AG04450 (cell line): ENCODE measurements around the gene KANTR. TPM values are rescaled to one million over a fixed set of nuclear protein-coding genes. Genes with fewer than 3 reads are reported as not detected.

ENCODE experiments used
- CTCF ChIA-PET: fragments of 300-600, 350-600 bp; formaldehyde crosslinking; extraction: SDS; loops from one replicate; lab custom pipeline; 2022; ENCODE audit warnings: antibody characterized with exemption, inconsistent platforms; lab: Charles Lee
- POLR2A ChIA-PET: fragments of 350-600 bp; formaldehyde crosslinking; extraction: SDS; loops from one replicate; lab custom pipeline; 2021; ENCODE audit warnings: antibody characterized with exemption, inconsistent platforms; lab: Yijun Ruan, JAX
- DNase-seq: peaks from one replicate; pipeline ENCODE4 v3.0.0-alpha.2; 2011; ENCODE audit warnings: low read depth, low spot score
- H3K27ac ChIP-seq: one replicate; pipeline ENCODE4 v1.5.1; 2012; ENCODE audit warnings: low read depth, low read length, control low read depth
- H3K27me3 ChIP-seq: one replicate; pipeline ENCODE4 v1.6.0; 2012; ENCODE audit warnings: low read length; ENCODE audit not compliant: control insufficient read depth, insufficient read depth
- H3K4me3 ChIP-seq: 2 replicates; pipeline ENCODE4 v1.5.1; 2011; ENCODE audit warnings: mild to moderate bottlenecking, low read depth, low read length, control low read depth
- H3K9me3 ChIP-seq: 2 replicates; pipeline ENCODE4 v1.5.1; 2012; ENCODE audit warnings: low read length; ENCODE audit not compliant: control insufficient read depth, insufficient read depth
- CTCF ChIP-seq: IDR thresholded peaks from 2 replicates; pipeline ENCODE4 v1.5.1; 2011; ENCODE audit warnings: low read depth, low read length, control low read depth, inconsistent platforms
- polyA plus RNA-seq: library from polyadenylated mRNA; depleted of rRNA; stranded (reverse); fragments of >200 nt; gene quantifications from 2 replicates; pipeline ENCODE4 v1.2.3, GENCODE V29; 2011

KANTR gene
- polyA plus RNA-seq, 1 experiment: 3.8 TPM

- DNase-seq: no peak
- TF ChIP-seq CTCF: no peak
- ChIA-PET POLR2A (no interaction called here), CTCF (no interaction called here)
- no peak overlapping the region for H3K4me3 ChIP-seq
- H3K9me3 ChIP-seq: no peaks in the 10 kb centered on the region
- no peaks in the 10 kb centered on the region for H3K27me3 ChIP-seq
- H3K27ac ChIP-seq: no peak overlapping the region
Measured at GRCh38 chrX:53125506-53125905, 31.6 kb downstream of the KANTR start.

GRCh38 chrX:53126377-53126776 lies 32.4 kb downstream of the KANTR start:
- TF ChIP-seq CTCF: no peak
- H3K4me3 ChIP-seq: no peak overlapping the region
- ChIA-PET CTCF (no interaction called here), POLR2A (no interaction called here)
- no peaks in the 10 kb centered on the region for H3K9me3 ChIP-seq
- no peak for DNase-seq
- no peaks in the 10 kb centered on the region for H3K27me3 ChIP-seq
- H3K27ac ChIP-seq: no peak overlapping the region

- Histone ChIP-seq H3K4me3 (no peak overlapping the region), H3K27ac (peak overlapping the region; percentile 52), H3K9me3 (no peaks in the 10 kb centered on the region), H3K27me3 (no peaks in the 10 kb centered on the region)
- TF ChIP-seq CTCF: no peak
- POLR2A ChIA-PET: no interaction called here
- CTCF ChIA-PET: no interaction called here
- DNase-seq: no peak
Measured at GRCh38 chrX:53128097-53128749, 34.3 kb downstream of the KANTR start.

GRCh38 chrX:53133400-53133799 lies 39.5 kb downstream of the KANTR start:
- no peak overlapping the region for H3K27ac ChIP-seq
- H3K27me3 ChIP-seq: no peaks in the 10 kb centered on the region
- no peak overlapping the region for H3K4me3 ChIP-seq
- POLR2A ChIA-PET: no interaction called here
- no peaks in the 10 kb centered on the region for H3K9me3 ChIP-seq
- CTCF ChIA-PET: no interaction called here
- DNase-seq: no peak
- TF ChIP-seq CTCF: no peak

GRCh38 chrX:53135581-53135980 lies 41.6 kb downstream of the KANTR start:
- no peak for TF ChIP-seq CTCF
- no peak overlapping the region for H3K27ac ChIP-seq
- no peak for DNase-seq
- no peaks in the 10 kb centered on the region for H3K9me3 ChIP-seq
- H3K27me3 ChIP-seq: no peaks in the 10 kb centered on the region
- CTCF ChIA-PET: no interaction called here
- no peak overlapping the region for H3K4me3 ChIP-seq
- POLR2A ChIA-PET: no interaction called here
